ENCODE results near the gene PRB2.
"Not testable (repeated sequence)": the region's sequence is repeated elsewhere in the genome, so short reads cannot be mapped to it uniquely, and the experiment has no call there.

- not testable (repeated sequence) for TF ChIP-seq MXI1 (IDR thresholded peaks at IDR 0.05; ENCODE audit: borderline replicate concordance, low read depth, low read length); POLR2A (IDR thresholded peaks at IDR 0.05; ENCODE audit: low read depth, low read length); RFX5 (IDR thresholded peaks at IDR 0.05; ENCODE audit: low read depth, low read length); RAD21 (IDR thresholded peaks at IDR 0.05; ENCODE audit: low read length); MAFK (IDR thresholded peaks at IDR 0.05; ENCODE audit: low read depth, low read length); ELK1 (IDR thresholded peaks at IDR 0.05; ENCODE audit: borderline replicate concordance, low read depth, low read length); RCOR1 (IDR thresholded peaks at IDR 0.05; ENCODE audit: insufficient replicate concordance, low read length); FOS (IDR thresholded peaks at IDR 0.05; ENCODE audit: low read depth, low read length); MAZ (IDR thresholded peaks at IDR 0.05; ENCODE audit: borderline replicate concordance, low read depth, low read length); CHD1 (IDR thresholded peaks at IDR 0.05; ENCODE audit: low read depth, low read length)
- TF ChIP-seq, protein P1, sequence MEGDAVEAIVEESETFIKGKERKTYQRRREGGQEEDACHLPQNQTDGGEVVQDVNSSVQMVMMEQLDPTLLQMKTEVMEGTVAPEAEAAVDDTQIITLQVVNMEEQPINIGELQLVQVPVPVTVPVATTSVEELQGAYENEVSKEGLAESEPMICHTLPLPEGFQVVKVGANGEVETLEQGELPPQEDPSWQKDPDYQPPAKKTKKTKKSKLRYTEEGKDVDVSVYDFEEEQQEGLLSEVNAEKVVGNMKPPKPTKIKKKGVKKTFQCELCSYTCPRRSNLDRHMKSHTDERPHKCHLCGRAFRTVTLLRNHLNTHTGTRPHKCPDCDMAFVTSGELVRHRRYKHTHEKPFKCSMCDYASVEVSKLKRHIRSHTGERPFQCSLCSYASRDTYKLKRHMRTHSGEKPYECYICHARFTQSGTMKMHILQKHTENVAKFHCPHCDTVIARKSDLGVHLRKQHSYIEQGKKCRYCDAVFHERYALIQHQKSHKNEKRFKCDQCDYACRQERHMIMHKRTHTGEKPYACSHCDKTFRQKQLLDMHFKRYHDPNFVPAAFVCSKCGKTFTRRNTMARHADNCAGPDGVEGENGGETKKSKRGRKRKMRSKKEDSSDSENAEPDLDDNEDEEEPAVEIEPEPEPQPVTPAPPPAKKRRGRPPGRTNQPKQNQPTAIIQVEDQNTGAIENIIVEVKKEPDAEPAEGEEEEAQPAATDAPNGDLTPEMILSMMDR (conservative IDR thresholded peaks at IDR 0.05; ENCODE audit: low read depth, low read length) = not testable (repeated sequence)
These were observed 3.9 kb downstream of the PRB2 start for GRCh38 chr12:11391456-11391855.
